Measurements from ENCODE around the gene BCAR1. TPM values are rescaled to one million over a fixed set of nuclear protein-coding genes. Genes with fewer than 3 reads are reported as not detected.

BCAR1 gene
- total and polyA plus RNA-seq, 2 of the 13 experiments (the other 11 are each of a cell fraction or from before 2014, with no cell fraction given): 48.1 to 51.7 TPM

- TF ChIP-seq MAZ (IDR thresholded peaks at IDR 0.05; ENCODE audit: borderline replicate concordance, low read depth, low read length) (peak; percentile 54; the same call in 1 of the 2 replicates), MAZ (CRISPR knock-in tag; IDR thresholded peaks at IDR 0.05; ENCODE audit: low read depth) (peak; percentile 81), ZNF34 (CRISPR knock-in tag; IDR thresholded peaks at IDR 0.05; ENCODE audit: borderline replicate concordance) (no peak), ZBTB33 (CRISPR knock-in tag; IDR thresholded peaks at IDR 0.05) (peak; percentile 56; the same call in 1 of the 2 replicates), ZNF512 (CRISPR knock-in tag; IDR thresholded peaks at IDR 0.05) (no peak), CAMTA2 (CRISPR knock-in tag; IDR thresholded peaks at IDR 0.05; ENCODE audit: borderline replicate concordance) (no peak), KDM3A (CRISPR knock-in tag; IDR thresholded peaks at IDR 0.05; ENCODE audit: low read depth) (no peak), ZNF138 (CRISPR knock-in tag; IDR thresholded peaks at IDR 0.05; ENCODE audit: low read depth) (no peak), ZNF704 (CRISPR knock-in tag; IDR thresholded peaks at IDR 0.05; ENCODE audit: borderline replicate concordance) (no peak), TFDP1 (CRISPR knock-in tag; IDR thresholded peaks at IDR 0.05; ENCODE audit: borderline replicate concordance) (no peak), ZNF816 (CRISPR knock-in tag; IDR thresholded peaks at IDR 0.05; ENCODE audit: borderline replicate concordance) (no peak), HOXA7 (CRISPR knock-in tag; IDR thresholded peaks at IDR 0.05) (no peak), GABPA (IDR thresholded peaks at IDR 0.05; ENCODE audit: low read depth, low read length) (no peak), GABPA (CRISPR knock-in tag; IDR thresholded peaks at IDR 0.05; ENCODE audit: low read depth) (peak; percentile 65), SCMH1 (CRISPR knock-in tag; IDR thresholded peaks at IDR 0.05; ENCODE audit: borderline replicate concordance) (no peak), E2F2 (CRISPR knock-in tag; IDR thresholded peaks at IDR 0.05; ENCODE audit: borderline replicate concordance) (no peak), TFAP4 (IDR thresholded peaks at IDR 0.05; ENCODE audit: borderline replicate concordance, low read depth) (peak; percentile 86; the same call in 1 of the 2 replicates), ATF7-NPFF (CRISPR knock-in tag; IDR thresholded peaks at IDR 0.05; ENCODE audit: low read depth) (0 out of 2 replicates have a peak, but pooled peaks have one; percentile 33), ZBTB14 (CRISPR knock-in tag; IDR thresholded peaks at IDR 0.05) (0 out of 2 replicates have a peak, but pooled peaks have one; percentile 17)
Observed at GRCh38 chr16:75262104-75262799, 10.8 kb upstream of the BCAR1 start (continued).

Measured in HepG2 (cell line).